Renal cortex interstitium (tissue), 11 donors: ENCODE measurements around the gene KCNJ13. TPM values are rescaled to one million over a fixed set of nuclear protein-coding genes. Genes with fewer than 3 reads are reported as not detected.
A peak's percentile ranks its signal among the peaks of the same experiment; 100 is the strongest.
"Not testable (repeated sequence)": the region's sequence is repeated elsewhere in the genome, so short reads cannot be mapped to it uniquely, and the experiment has no call there.

Source experiments
- DNase-seq, 11 donors: peaks; one replicate each; pipeline ENCODE4 v3.0.0-alpha.2; 2013; ENCODE audit warnings: low read depth in 9 of 11, low spot score in 4 of 11; ENCODE audit errors: extremely low read depth in 1 of 11
- polyA plus RNA-seq, 3 donors: library from polyadenylated mRNA; unstranded; fragments of 120-200 nt; gene quantifications; one replicate each; pipeline ENCODE4 v1.2.1, GENCODE V29; 2013; ENCODE audit not compliant: insufficient read length in 3 of 3

KCNJ13 gene
- polyA plus RNA-seq, 3 donors, result 2.1 to 2.8 (median 2.7) TPM

GRCh38 chr2:232777276-232777675 is 911 bp upstream of the KCNJ13 start:
- no peak for DNase-seq

- DNase-seq, result no peak
Observed at GRCh38 chr2:232773815-232774214, 2.5 kb downstream of the KCNJ13 start.

GRCh38 chr2:232772531-232772930 is 3.8 kb downstream of the KCNJ13 start:
- no peak for DNase-seq

- DNase-seq, result no peak
Observed at GRCh38 chr2:232771870-232772269, 4.5 kb downstream of the KCNJ13 start.

GRCh38 chr2:232770207-232770606 is 6.2 kb downstream of the KCNJ13 start:
- DNase-seq, result no peak

- DNase-seq, result no peak
Observed at GRCh38 chr2:232767866-232768265, 8.5 kb downstream of the KCNJ13 start.

- peak in 8 of 11 donors; percentile 2 to 35 (median 23) for DNase-seq
Observed at GRCh38 chr2:232761301-232761907, 15.0 kb downstream of the KCNJ13 start.

- no peak for DNase-seq
Observed at GRCh38 chr2:232757905-232758304, 18.5 kb downstream of the KCNJ13 start.

- DNase-seq, result no peak
Observed at GRCh38 chr2:232750135-232750671, 26.2 kb downstream of the KCNJ13 start.

GRCh38 chr2:232749331-232749730 is 27.0 kb downstream of the KCNJ13 start:
- no peak for DNase-seq

- no peak for DNase-seq
Observed at GRCh38 chr2:232748038-232748437, 28.3 kb downstream of the KCNJ13 start.

GRCh38 chr2:232744963-232745362 is 31.4 kb downstream of the KCNJ13 start:
- DNase-seq, result no peak

GRCh38 chr2:232741972-232742371 is 34.4 kb downstream of the KCNJ13 start:
- DNase-seq, result no peak

GRCh38 chr2:232741294-232741693 is 35.1 kb downstream of the KCNJ13 start:
- DNase-seq, result no peak

- no peak for DNase-seq
Observed at GRCh38 chr2:232731470-232731869, 44.9 kb downstream of the KCNJ13 start.

GRCh38 chr2:232728785-232729184 is 47.6 kb downstream of the KCNJ13 start:
- no peak for DNase-seq

GRCh38 chr2:232723027-232723426 is 53.3 kb downstream of the KCNJ13 start:
- no peak for DNase-seq

GRCh38 chr2:232721882-232722281 is 54.5 kb downstream of the KCNJ13 start:
- no peak for DNase-seq

GRCh38 chr2:232721261-232721660 is 55.1 kb downstream of the KCNJ13 start:
- DNase-seq, result no peak

GRCh38 chr2:232720056-232720455 is 56.3 kb downstream of the KCNJ13 start:
- not testable (repeated sequence) for DNase-seq
